Measurements from ENCODE around the gene RBM3. TPM values are rescaled to one million over a fixed set of nuclear protein-coding genes. Genes with fewer than 3 reads are reported as not detected.

Gene RBM3
- polyA plus RNA-seq, 3 donors, result 187 to 302 (median 203) TPM

DNA sequence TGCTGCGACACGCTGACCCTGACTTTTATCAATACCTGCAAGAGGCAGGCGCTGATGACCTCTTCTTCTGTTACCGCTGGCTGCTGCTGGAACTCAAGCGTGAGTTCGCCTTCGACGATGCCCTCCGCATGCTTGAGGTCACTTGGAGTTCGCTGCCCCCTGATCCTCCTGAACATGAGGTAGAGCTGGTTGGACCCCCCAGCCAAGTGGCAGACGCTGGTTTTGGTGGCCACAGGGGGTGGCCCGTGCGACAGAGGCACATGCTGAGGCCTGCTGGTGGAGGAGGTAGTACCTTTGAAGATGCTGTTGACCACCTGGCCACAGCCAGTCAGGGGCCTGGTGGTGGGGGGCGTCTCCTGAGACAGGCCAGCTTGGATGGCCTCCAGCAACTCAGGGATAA lies 14.2 kb upstream of the RBM3 start:
- Histone ChIP-seq H3K27ac (ENCODE audit: low read depth in 1 of 2, low read length in 2 of 2) (no peak overlapping the region), H2AFZ (ENCODE audit: insufficient read depth, low read depth, low read length, poor library complexity, severe bottlenecking) (no peak overlapping the region), H3K4me1 (ENCODE audit: control insufficient read depth in 1 of 2, insufficient read depth in 2 of 2, low read length in 2 of 2) (no peaks in the 10 kb centered on the region), H3K4me2 (replicated peaks; ENCODE audit: extremely low read depth, low read length, poor library complexity, severe bottlenecking) (no peak overlapping the region), H4K20me1 (ENCODE audit: insufficient read depth, low read length) (no peaks in the 10 kb centered on the region), H3K9ac (ENCODE audit: insufficient read depth, low read length, poor library complexity, severe bottlenecking) (no peak overlapping the region), H3K9me3 (replicated peaks in 1 of 2; ENCODE audit: control insufficient read depth in 1 of 2, insufficient read depth in 1 of 2, low read length in 2 of 2) (no peaks in the 10 kb centered on the region), H3K79me2 (ENCODE audit: insufficient read depth, low read length) (no peaks in the 10 kb centered on the region), H3K4me3 (replicated peaks in 1 of 3; ENCODE audit: low read depth in 2 of 3, low read length in 3 of 3) (no peak overlapping the region), H3K36me3 (replicated peaks in 1 of 2; ENCODE audit: control insufficient read depth in 1 of 2, insufficient read depth in 2 of 2, low read length in 2 of 2) (peaks cover 34 to 56% of the 10 kb centered on the region in 2 donors), H3K27me3 (ENCODE audit: control insufficient read depth in 2 of 2, insufficient read depth in 2 of 2, low read length in 2 of 2) (no peaks in the 10 kb centered on the region)
- Mint-ChIP-seq H3K9me3 (peaks cover 0 to 4% (median 2%) of the 10 kb centered on the region in 7 donors), H3K27ac (no peak overlapping the region), H3K36me3 (peaks cover 47 to 51% of the 10 kb centered on the region in 2 donors), H3K4me3 (no peak overlapping the region), H3K27me3 (ENCODE audit: low read depth in 3 of 3) (peaks cover 0 to 4% (median 0%) of the 10 kb centered on the region in 3 donors), H3K4me1 (no peaks in the 10 kb centered on the region)
- 0% methylated on average over 1 of the region's 14 CpGs for WGBS (ENCODE audit: insufficient coverage)
- TF ChIP-seq CTCF (IDR thresholded peaks at IDR 0.05), result no peak
- DNase-seq, result no peak
- intact Hi-C loops (cut with micrococcal nuclease), result no loop called here

GRCh38 chrX:48560681-48561080 lies 13.6 kb upstream of the RBM3 start:
- WGBS (ENCODE audit: insufficient coverage), result 100% methylated on average over 10 of the region's 12 CpGs
- no peak for TF ChIP-seq CTCF (IDR thresholded peaks at IDR 0.05)

More at GRCh38 chrX:48560681-48561080, 13.6 kb upstream of the RBM3 start:
- Mint-ChIP-seq H3K27ac (no peak overlapping the region), H3K9me3 (peaks cover 0 to 4% (median 2%) of the 10 kb centered on the region in 7 donors), H3K4me1 (no peaks in the 10 kb centered on the region), H3K4me3 (no peak overlapping the region), H3K36me3 (peaks cover 41 to 51% of the 10 kb centered on the region in 2 donors), H3K27me3 (ENCODE audit: low read depth in 3 of 3) (peaks cover 0 to 3% (median 0%) of the 10 kb centered on the region in 3 donors)
- intact Hi-C loops (cut with micrococcal nuclease), result no loop called here
- Histone ChIP-seq H4K20me1 (ENCODE audit: insufficient read depth, low read length) (no peaks in the 10 kb centered on the region), H3K4me2 (replicated peaks; ENCODE audit: extremely low read depth, low read length, poor library complexity, severe bottlenecking) (no peak overlapping the region), H3K27me3 (ENCODE audit: control insufficient read depth in 2 of 2, insufficient read depth in 2 of 2, low read length in 2 of 2) (no peaks in the 10 kb centered on the region), H3K9ac (ENCODE audit: insufficient read depth, low read length, poor library complexity, severe bottlenecking) (no peak overlapping the region), H3K4me1 (ENCODE audit: control insufficient read depth in 1 of 2, insufficient read depth in 2 of 2, low read length in 2 of 2) (no peaks in the 10 kb centered on the region), H3K4me3 (replicated peaks in 1 of 3; ENCODE audit: low read depth in 2 of 3, low read length in 3 of 3) (no peak overlapping the region), H3K79me2 (ENCODE audit: insufficient read depth, low read length) (no peaks in the 10 kb centered on the region), H2AFZ (ENCODE audit: insufficient read depth, low read depth, low read length, poor library complexity, severe bottlenecking) (no peak overlapping the region), H3K9me3 (replicated peaks in 1 of 2; ENCODE audit: control insufficient read depth in 1 of 2, insufficient read depth in 1 of 2, low read length in 2 of 2) (no peaks in the 10 kb centered on the region), H3K36me3 (replicated peaks in 1 of 2; ENCODE audit: control insufficient read depth in 1 of 2, insufficient read depth in 2 of 2, low read length in 2 of 2) (peaks cover 31 to 50% of the 10 kb centered on the region in 2 donors), H3K27ac (ENCODE audit: low read depth in 1 of 2, low read length in 2 of 2) (no peak overlapping the region)
- DNase-seq, result no peak

All from CD14-positive monocyte (primary cell).